Epithelial cell of prostate (primary cell): ENCODE data around the gene RASD1.
"Not testable (repeated sequence)": the region's sequence is repeated elsewhere in the genome, so short reads cannot be mapped to it uniquely, and the experiment has no call there.

Experiments used
- DNase-seq: peaks from one replicate; pipeline ENCODE4 v3.0.0-alpha.2; 2011; ENCODE audit warnings: low read depth, low spot score
- H3K27ac ChIP-seq: fragments of 450-650 bp; 2 replicates; pipeline ENCODE4 v1.5.1; 2017; ENCODE audit warnings: mild to moderate bottlenecking

Gene RASD1

GRCh38 chr17:17480593-17481148, 15.5 kb downstream of the RASD1 start:
- H3K27ac ChIP-seq: peak overlapping the region; percentile 39
- peak; percentile 29 for DNase-seq

DNA sequence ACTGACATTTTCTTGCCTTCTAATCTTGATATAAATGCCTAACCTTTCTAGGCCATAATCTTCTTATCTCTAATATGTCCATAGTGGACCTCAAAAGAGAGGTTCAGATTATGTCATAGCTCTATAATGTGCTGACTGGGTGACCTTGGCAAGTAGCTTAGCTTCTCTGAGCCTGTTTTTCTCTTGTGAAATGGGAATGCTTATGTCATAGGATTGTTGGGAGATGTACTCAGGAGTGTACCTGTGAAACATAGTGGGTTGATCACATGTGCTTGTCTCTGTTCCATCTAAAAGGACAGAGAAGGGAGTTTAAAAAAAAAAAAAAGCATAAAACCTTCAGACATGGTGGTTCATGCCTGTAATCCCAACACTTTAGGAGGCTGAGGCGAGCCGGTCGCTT, 17.0 kb downstream of the RASD1 start:
- DNase-seq: no peak
- no peak overlapping the region for H3K27ac ChIP-seq

DNA sequence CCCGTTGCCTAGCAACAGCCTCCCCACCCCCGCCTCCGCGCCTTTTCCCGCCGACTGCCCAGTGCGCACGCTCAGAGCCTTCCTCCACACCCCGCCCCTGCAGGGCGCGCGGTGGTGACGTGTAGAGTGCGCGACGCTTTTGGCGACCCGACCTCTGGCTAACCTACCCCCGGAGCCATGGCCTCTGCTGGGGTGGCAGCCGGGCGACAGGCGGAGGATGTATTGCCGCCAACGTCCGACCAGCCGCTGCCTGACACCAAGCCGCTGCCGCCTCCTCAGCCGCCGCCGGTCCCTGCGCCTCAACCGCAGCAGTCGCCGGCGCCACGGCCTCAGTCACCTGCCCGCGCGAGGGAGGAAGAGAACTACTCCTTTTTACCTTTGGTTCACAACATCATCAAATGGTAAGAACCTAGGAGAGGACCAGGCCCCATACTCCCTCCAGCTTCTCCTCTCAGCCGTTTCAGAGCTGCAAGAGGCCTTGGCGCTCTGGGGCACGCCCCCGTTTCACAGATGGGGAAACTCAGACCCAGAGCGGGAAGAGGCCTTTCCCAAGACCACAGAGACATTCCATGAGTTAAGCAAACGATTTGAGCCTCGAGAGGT, 19.2 kb downstream of the RASD1 start, which contains the start of gene MED9:
Gene MED9 (plus strand): TSS at position 136 of the 603 bp plus-strand sequence. CDS start 42 bp downstream, at position 178.
- DNase-seq: peak; percentile 29
- H3K27ac ChIP-seq: peak within 1 kb of the TSS; percentile 62

GRCh38 chr17:17474341-17474740, 21.9 kb downstream of the RASD1 start:
- DNase-seq: no peak

DNA sequence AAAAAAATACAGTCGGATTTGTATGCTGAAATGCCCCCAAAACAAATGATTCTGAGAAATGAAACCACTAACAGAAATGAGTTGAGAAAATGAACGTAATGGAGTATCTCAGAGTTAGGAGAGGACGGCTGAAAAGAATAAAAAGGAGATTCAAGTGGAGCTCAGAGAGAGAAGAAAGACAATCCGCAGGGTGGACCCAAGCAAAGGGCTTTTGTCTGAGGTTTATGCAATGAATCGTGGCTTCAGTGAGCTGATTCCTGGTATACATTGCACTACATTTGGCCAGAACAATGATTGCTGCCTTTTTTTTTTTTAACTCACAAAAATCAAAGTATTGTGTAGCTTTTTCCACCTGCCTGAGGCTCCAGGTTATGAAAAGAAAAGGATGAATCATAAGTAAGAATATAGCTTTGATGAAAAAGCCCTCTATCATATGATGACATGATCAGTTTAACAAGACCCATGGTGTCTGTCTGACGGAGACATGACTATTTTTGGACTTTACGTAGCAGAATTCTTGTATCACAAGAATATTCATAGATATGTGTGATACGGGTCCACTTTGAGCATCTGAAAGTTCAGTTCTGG, 23.8 kb downstream of the RASD1 start:
- DNase-seq: no peak
- no peak overlapping the region for H3K27ac ChIP-seq

More at GRCh38 chr17:17474341-17474740, 21.9 kb downstream of the RASD1 start:
- no peak overlapping the region for H3K27ac ChIP-seq

DNA sequence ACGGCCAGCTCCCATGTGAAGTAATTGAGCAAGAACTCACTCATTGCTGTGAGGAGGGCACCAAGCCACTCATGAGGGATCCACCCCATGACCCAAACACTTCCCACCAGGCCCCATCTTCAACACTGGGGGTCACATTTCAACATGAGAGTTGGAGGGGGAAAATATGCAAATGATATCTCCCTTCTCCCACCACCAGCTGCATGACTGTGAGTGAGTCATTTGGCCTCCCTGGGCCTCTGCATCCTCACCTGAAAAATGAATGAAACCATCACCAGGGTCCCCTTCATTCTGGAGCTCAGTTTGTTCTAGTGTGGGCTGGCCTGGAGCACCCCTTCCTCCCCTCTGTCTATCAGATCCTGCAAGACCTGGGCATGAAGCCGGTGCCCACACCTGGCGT, 26.2 kb downstream of the RASD1 start:
- DNase-seq: no peak
- H3K27ac ChIP-seq: no peak overlapping the region

DNA sequence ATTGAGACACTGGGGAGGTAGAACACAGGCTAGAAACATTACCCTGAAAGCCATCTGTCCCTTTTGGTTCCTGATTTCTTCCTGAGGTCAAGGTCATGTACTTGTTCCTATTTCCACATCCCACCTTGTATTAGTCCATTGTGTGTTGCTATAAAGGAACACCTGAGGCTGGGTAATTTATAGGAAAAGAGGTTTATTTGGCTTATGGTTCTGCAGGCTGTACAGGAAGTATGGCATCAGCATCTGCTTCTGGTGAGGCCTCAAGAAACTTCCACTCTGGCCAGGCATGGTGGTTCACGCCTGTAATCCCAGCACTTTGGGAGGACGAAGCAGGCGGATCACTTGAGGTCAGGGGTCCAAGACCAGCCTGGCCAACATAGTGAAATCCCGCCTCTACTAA, 26.8 kb downstream of the RASD1 start:
- DNase-seq: no peak
- no peak overlapping the region for H3K27ac ChIP-seq

GRCh38 chr17:17468217-17469010, 27.8 kb downstream of the RASD1 start:
- no peak for DNase-seq
- H3K27ac ChIP-seq: no peak overlapping the region

DNA sequence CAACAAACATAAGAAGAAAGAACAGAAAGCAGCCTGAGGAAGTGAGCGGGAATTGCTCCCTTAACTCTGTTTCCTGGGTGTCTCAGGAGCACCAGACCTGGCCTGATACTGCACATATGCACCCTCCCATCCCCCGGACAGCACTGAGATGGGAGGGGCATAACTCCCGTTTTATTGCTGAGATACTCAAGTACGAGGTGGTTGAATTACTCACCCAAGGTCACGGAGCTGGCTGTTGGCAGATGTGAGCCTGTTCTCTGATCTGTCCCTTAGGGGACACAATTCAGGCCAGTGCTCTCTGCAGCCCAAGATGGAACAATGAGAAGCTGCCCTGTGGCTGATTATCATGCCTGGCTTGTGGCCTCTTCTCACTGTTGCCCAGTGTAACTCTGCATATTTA, 28.5 kb downstream of the RASD1 start:
- DNase-seq: no peak
- H3K27ac ChIP-seq: no peak overlapping the region

GRCh38 chr17:17467016-17467415, 29.2 kb downstream of the RASD1 start:
- H3K27ac ChIP-seq: no peak overlapping the region
- DNase-seq: no peak

- H3K27ac ChIP-seq: no peak overlapping the region
- no peak for DNase-seq
Measured at GRCh38 chr17:17466511-17466910, 29.7 kb downstream of the RASD1 start.

- not testable (repeated sequence) for DNase-seq, H3K27ac ChIP-seq
Measured at GRCh38 chr17:17465878-17466277, 30.3 kb downstream of the RASD1 start.

GRCh38 chr17:17463821-17464220, 32.4 kb downstream of the RASD1 start:
- no peak for DNase-seq
- H3K27ac ChIP-seq: no peak overlapping the region

DNA sequence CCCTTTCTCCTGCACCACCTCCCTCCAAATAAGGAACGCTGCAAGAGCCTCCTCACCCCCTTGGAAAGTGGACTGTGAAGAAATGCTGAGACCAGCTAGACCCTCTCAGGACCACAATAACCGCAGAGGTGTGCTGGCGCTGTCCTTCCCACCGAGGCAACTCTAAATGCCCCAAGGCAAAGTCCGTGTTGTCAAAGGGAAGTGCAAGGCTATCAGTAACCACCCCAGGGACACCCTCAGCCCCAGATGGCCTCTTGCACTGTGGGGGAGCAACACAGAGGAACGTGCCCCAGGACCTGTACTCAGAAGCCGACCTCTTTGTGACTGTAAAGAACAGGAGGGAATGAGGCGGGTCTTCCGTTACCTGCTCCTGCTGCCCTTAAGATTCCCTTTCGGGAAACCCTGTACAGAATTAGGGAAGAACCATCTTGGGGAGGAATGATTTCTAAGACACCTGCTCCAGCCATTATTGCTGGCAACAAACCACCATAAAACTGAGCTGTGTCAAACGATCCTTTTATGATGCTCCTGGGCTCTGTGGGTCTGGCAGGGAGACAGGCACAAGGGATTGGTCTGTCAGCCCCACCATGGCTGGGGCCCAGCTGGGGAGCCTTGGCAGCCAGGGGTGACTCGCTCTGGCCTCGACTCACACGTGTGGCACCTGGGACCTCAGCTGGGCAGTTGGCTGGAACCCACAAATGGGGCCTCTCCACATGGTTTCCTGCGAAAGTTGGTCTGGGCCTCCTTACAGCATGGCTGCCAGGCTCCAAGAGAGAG, 34.0 kb downstream of the RASD1 start:
- no peak for DNase-seq
- H3K27ac ChIP-seq: no peak overlapping the region

GRCh38 chr17:17460038-17460437, 36.2 kb downstream of the RASD1 start:
- DNase-seq: no peak
- no peak overlapping the region for H3K27ac ChIP-seq

GRCh38 chr17:17457680-17458079, 38.5 kb downstream of the RASD1 start:
- no peak for DNase-seq
- no peak overlapping the region for H3K27ac ChIP-seq

- no peak overlapping the region for H3K27ac ChIP-seq
- DNase-seq: no peak
Measured at GRCh38 chr17:17456251-17456650, 39.9 kb downstream of the RASD1 start.

- no peak for DNase-seq
- no peak overlapping the region for H3K27ac ChIP-seq
Measured at GRCh38 chr17:17455173-17455572, 41.0 kb downstream of the RASD1 start.

DNA sequence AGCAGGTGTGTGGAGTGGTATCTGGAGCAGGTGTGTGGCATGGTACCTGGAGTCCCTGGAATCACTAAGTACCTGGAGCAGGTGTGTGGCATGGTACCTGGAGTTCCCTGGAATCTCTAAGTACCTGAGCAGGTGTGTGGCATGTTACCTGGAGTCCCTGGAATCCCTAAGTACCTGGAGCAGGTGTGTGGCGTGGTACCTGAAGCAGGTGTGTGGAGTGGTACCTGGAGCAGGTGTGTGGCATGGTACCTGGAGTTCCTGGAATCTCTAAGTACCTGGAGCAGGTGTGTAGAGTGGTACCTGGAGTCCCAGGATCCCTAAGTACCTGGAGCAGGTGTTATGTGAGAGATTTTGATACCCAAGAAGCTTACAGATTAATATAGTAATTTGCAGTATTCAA, 41.5 kb downstream of the RASD1 start:
- H3K27ac ChIP-seq, DNase-seq: not testable (repeated sequence)

DNA sequence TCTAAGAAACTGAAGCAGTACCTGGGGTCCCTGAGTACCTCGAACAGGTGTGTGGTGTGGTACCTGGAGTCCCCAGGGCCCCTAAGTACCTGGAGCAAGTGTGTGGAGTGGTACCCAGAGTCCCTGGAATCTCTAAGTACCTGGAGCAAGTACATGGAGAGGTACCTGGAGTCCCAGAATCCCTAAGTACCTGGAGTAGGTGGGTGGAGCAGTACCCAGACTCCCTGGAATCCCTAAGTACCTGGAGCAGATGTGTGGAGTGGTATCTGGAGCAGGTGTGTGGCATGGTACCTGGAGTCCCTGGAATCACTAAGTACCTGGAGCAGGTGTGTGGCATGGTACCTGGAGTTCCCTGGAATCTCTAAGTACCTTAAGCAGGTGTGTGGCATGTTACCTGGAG, 41.9 kb downstream of the RASD1 start:
- DNase-seq: no peak

More for the DNA sequence above, 41.9 kb downstream of the RASD1 start:
- H3K27ac ChIP-seq: no peak overlapping the region
